ENCODE results near the gene DHX57. TPM values are rescaled to one million over a fixed set of nuclear protein-coding genes. Genes with fewer than 3 reads are reported as not detected.

The DHX57 gene
- total and polyA plus RNA-seq, 2 experiments from 2014 or later = 13.3 to 32.9 TPM

Small RNA genes lying within 50 kb of the gene (small RNA-seq; reads per million reads assigned to genes)
- gene RNU6-851P (ENCODE audit: low replicate concordance) = not detected

Other genes with a start within 250 kb of the DHX57 start
- 14.9 and 21.6 TPM in 2 replicates for gene GALM, start 209.8 kb downstream of the DHX57 start, total RNA-seq (2014; rRNA removed; shearing (Covaris generic))
- 9.3 and 9.6 TPM in 2 replicates for gene GALM, start 209.8 kb downstream of the DHX57 start, polyA plus RNA-seq (2016; fragmentation: Nextera tagmentation; extraction: Ambion mirVana)
- 251 and 274 TPM in 2 replicates for gene SRSF7, start 124.6 kb downstream of the DHX57 start, total RNA-seq (2014; rRNA removed; shearing (Covaris generic))
- gene SRSF7, start 124.6 kb downstream of the DHX57 start, polyA plus RNA-seq (2016; fragmentation: Nextera tagmentation; extraction: Ambion mirVana) = 534 and 572 TPM in 2 replicates
- 11.8 and 12.5 TPM in 2 replicates for gene GEMIN6, start 97.7 kb downstream of the DHX57 start, total RNA-seq (2014; rRNA removed; shearing (Covaris generic))
- 38.6 and 43.5 TPM in 2 replicates for gene GEMIN6, start 97.7 kb downstream of the DHX57 start, polyA plus RNA-seq (2016; fragmentation: Nextera tagmentation; extraction: Ambion mirVana)
- 5.9 and 7.6 TPM in 2 replicates for gene MORN2, start within 50 bp of the DHX57 start, total RNA-seq (2014; rRNA removed; shearing (Covaris generic))
- gene MORN2, start within 50 bp of the DHX57 start, polyA plus RNA-seq (2016; fragmentation: Nextera tagmentation; extraction: Ambion mirVana) = 45.2 and 47.8 TPM in 2 replicates
- 0.10 and 9.2 TPM in 2 replicates for gene ARHGEF33, start 13.9 kb upstream of the DHX57 start, total RNA-seq (2014; rRNA removed; shearing (Covaris generic))
- gene ARHGEF33, start 13.9 kb upstream of the DHX57 start, polyA plus RNA-seq (2016; fragmentation: Nextera tagmentation; extraction: Ambion mirVana) = 1.6 and 1.8 TPM in 2 replicates
- gene SOS1, start 245.1 kb upstream of the DHX57 start, total RNA-seq (2014; rRNA removed; shearing (Covaris generic)) = 21.9 and 25.2 TPM in 2 replicates
- 13.4 and 14.2 TPM in 2 replicates for gene SOS1, start 245.1 kb upstream of the DHX57 start, polyA plus RNA-seq (2016; fragmentation: Nextera tagmentation; extraction: Ambion mirVana)

Data from GM23338 (cell line).